GM20000 (cell line): ENCODE measurements around the gene EPB41.
A peak's percentile ranks its signal among the peaks of the same experiment; 100 is the strongest.
"Not testable (repeated sequence)": the region's sequence is repeated elsewhere in the genome, so short reads cannot be mapped to it uniquely, and the experiment has no call there.

ENCODE experiments used
- DNase-seq: peaks from one replicate; pipeline ENCODE4 v3.0.0; 2012; ENCODE audit warnings: low spot score
- TF ChIP-seq, protein P1 (sequence below): IDR thresholded peaks from 2 replicates; pipeline ENCODE4 v1.5.1; 2012; ENCODE audit warnings: mild to moderate bottlenecking, control low read depth; ENCODE audit errors: extremely low read depth, missing control alignments

EPB41 gene

GRCh38 chr1:28936528-28936927 lies 22.2 kb downstream of the EPB41 start:
- TF ChIP-seq, protein P1, sequence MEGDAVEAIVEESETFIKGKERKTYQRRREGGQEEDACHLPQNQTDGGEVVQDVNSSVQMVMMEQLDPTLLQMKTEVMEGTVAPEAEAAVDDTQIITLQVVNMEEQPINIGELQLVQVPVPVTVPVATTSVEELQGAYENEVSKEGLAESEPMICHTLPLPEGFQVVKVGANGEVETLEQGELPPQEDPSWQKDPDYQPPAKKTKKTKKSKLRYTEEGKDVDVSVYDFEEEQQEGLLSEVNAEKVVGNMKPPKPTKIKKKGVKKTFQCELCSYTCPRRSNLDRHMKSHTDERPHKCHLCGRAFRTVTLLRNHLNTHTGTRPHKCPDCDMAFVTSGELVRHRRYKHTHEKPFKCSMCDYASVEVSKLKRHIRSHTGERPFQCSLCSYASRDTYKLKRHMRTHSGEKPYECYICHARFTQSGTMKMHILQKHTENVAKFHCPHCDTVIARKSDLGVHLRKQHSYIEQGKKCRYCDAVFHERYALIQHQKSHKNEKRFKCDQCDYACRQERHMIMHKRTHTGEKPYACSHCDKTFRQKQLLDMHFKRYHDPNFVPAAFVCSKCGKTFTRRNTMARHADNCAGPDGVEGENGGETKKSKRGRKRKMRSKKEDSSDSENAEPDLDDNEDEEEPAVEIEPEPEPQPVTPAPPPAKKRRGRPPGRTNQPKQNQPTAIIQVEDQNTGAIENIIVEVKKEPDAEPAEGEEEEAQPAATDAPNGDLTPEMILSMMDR, result no peak
- no peak for DNase-seq

DNA sequence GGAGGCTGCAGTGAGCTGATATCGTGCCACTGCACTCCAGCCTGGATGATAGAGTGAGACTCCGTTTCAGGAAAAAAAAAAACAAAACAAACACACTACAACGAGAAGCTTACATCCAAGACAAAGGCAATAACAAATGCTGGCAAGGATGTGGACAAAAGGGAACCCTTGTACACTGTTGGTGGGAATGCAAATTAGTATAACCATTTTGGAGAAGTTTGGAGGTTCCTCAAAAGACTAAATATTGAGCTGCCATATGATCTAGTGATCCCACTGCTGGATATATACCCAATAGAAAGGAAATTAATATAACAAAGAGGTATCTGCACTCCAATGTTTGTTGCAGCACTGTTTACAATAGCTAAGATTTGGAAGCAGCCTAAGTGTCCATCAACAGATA lies 29.2 kb downstream of the EPB41 start:
- DNase-seq, result not testable (repeated sequence)

- TF ChIP-seq, protein P1, result no peak
- DNase-seq, result no peak
Measured at GRCh38 chr1:28950006-28950405, 35.6 kb downstream of the EPB41 start.

DNA sequence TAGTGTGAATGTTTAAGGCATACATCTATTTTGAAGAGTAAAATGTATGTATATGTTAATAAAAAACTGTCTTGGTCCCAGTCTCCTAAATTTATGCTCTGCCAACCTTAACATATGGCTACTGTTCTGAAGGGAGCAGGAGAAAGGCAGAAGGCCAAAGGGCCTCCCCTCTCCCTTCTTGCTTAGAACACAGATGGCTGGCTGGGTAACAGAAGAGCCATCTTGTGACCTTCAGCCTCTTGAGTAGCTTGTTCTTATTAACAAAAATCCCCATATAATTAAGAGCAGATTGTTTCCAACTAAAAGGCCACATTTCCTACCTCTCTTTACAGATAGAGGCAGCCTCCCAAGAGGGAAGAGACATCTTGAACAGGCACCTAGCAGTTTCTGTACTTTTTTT lies 36.1 kb downstream of the EPB41 start:
- no peak for DNase-seq
- TF ChIP-seq, protein P1, result no peak

- TF ChIP-seq, protein P1, result no peak
- DNase-seq, result no peak
Measured at GRCh38 chr1:28954126-28954726, 39.9 kb downstream of the EPB41 start.

GRCh38 chr1:28956038-28956464 lies 41.7 kb downstream of the EPB41 start:
- TF ChIP-seq, protein P1, result no peak
- DNase-seq, result no peak

- peak; percentile 21 for DNase-seq
Measured at GRCh38 chr1:28962114-28962831, 47.9 kb downstream of the EPB41 start.

DNA sequence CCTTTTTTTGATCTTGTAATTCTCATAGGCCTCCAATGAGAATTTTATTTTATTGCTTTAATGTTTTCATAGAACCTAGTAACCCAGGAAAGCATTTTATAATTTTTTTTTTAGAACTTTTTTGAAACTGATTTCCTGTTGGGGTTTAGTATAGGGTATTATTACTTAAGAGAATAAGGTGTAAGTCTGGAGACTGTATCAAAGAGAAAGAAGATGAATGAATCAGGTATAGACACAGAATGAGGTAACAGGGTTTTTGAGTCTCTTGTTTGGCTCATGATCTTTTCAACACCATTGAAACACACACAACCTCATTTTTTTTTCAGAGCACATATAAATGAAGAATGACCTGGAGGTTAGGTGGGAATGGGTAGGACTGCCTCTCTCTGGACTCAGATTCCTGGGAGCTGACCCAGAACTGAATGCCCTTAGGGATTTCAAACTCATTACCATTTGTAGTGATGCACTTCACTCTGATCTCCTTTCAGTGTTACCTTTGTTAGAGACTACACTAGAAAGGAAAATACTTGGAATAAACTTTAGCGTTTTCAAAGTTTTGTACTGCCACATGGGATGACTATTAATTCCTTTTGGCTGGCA lies 51.0 kb downstream of the EPB41 start:
- no peak for DNase-seq

More for the DNA sequence above, 51.0 kb downstream of the EPB41 start:
- TF ChIP-seq, protein P1, result no peak
